GM18870 (cell line): ENCODE measurements around the gene KNOP1.
"Not testable (repeated sequence)": the region's sequence is repeated elsewhere in the genome, so short reads cannot be mapped to it uniquely, and the experiment has no call there.

Experiments used
- ATAC-seq: cut with Tn5 transposase; IDR thresholded peaks from one replicate; pipeline ENCODE4 v1.9.1; 2021; ENCODE audit warnings: moderate library complexity; ENCODE audit not compliant: unreplicated experiment

The KNOP1 gene

DNA sequence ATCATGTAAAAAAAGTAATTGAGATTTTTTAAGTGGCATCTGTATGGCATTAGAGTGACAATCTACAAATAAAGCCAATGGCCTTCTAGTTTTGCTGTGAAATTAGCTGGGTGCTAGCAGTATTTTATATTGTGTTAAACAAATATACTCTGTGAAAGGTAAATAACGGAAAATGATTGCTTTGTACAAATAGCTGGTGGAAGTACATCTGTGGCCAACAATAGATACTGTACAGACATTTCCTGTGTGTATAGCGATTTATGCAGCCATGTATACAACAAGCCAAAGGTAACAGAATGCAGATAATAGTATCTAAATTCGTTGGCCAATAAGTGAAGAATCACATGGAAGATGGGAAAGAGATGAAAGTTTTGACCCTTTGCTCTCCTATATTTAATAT is 26.6 kb upstream of the KNOP1 start:
- no peak for ATAC-seq

DNA sequence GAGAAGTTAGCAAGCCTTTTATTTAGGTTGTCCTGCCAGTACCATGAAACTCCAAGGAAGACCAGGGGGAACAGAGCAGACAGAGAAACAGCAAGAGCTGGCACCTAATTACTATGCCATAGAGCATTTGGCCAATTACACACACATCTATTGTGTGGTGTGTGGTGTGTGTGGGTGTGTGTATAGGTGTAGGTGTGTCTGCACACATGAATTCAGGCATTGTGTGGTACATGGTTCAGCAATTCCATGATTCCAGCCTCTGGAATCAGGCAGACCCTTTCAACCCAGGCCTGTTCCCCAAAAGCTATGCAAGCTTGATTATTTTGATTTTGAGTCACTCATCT is 25.8 kb upstream of the KNOP1 start:
- ATAC-seq, result no peak

DNA sequence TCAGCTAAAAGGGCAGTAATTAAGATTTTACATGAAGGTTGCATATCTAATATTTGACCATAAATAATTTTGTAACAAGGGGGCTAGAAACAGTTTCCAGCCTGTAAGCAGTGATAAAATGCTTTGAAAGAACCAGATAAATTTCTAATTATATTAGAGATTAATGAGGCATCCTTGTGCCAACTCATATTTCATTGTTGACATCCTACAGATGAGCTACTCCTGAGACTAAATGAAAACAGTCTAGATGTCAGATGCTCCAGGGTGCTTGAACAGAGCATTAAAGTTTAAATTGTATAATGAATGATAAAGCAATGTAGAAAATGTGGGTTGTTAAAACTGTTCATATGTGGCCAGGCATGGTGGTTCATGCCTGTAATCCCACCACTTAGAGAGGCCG is 23.3 kb upstream of the KNOP1 start:
- no peak for ATAC-seq

DNA sequence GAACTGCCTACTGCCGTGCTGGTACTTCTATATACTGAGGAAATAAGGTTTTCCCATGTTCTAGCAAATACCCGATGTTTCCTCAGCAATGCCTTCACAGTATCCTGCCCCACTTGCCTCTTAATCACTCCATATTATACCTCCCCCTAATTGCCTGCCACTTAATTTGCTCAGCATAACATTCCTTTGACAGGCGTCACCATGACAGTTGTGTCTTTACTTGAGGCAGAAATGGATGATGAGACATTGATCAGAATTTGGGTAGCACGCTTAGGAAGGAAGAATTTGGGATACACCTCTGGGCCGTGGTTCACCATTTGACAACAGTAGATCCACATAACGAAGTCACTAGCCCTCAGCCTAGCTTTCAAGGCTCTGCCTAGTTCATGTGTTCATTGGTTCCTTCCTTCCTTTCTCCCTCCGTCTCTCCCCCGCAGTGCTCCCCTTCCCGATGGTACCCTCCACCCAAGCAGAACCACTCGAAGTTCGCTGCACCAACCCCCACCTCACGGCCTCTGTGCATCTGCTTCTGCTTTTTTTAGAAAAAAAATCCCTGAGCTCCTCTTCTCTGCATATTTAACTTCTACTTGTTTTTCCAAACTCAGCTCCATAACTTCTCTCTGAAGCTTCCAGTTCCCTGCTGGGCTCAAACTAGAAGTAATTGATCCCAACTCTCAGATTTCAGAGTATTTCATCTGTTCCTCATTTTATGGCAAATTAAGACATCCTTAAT is 19.4 kb upstream of the KNOP1 start:
- no peak for ATAC-seq

DNA sequence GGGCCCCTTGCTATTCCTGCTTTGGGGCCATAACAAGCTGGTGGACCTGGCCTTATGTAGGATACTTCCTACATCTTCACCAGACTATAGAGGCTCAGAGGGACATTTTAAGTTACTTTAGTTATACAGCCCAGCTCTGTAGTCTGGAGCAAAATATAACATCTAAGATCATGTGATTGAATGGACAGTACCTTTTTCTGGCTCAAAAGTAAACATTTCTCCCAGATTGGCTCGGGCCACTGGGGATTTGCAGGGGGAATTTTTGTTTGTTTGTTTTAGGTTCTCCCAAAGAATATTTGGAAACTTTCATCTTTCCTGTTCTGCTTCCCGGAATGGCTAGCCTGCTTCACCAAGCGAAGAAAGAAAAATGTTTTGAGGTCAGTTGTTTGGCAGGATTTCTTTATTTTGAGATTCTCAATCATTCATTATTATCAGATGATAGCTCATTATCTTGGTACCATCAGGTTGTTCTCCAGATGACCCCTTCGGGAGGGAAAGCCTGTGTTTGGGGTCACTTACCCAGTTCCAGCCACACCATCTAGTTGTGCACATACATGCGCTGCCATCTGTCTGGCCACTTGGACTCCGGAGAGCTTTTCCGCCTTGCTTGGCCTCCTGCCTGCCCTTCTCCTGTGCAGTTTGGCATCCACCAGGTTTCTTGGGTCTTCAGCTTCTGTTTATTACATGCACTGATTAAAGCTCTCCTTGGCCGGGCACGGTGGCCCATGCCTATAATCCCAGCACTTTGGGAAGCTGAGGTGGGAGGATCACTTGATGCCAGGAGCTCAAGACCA is 17.2 kb upstream of the KNOP1 start:
- ATAC-seq, result no peak

DNA sequence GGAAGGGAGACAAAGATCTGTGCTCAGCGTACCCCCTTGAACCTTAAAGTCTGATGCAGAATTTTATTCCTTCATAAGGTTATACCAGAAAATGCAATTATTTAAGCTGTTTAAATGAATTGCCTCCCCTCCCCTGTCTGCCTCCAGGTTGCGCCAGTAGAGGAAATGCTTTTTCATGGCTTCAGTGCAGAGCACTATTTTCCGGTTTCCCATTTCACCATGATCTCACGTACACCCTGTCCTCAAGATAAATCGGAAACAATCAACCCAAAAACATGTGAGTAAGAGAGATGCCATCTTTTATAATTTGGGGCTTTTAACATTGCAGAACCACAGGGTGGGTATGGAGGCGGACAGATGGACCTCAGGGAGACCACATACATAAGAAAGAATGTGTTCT is 15.5 kb upstream of the KNOP1 start:
- no peak for ATAC-seq

DNA sequence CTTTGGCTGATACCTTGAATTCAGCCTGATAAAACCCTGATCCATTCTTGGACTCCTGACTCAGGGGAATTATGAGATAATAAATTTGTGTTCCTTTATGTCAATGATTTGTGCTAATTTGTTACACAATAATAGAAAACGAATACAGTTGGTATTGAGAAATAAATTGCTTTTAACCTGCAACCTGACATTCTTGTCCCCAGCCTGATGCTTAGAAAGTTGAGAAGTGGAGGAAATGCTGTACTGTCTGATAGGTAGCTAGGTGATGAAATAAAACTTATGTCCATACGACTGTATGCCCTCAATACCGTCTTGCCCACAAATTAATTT is 10.6 kb upstream of the KNOP1 start:
- ATAC-seq, result no peak

DNA sequence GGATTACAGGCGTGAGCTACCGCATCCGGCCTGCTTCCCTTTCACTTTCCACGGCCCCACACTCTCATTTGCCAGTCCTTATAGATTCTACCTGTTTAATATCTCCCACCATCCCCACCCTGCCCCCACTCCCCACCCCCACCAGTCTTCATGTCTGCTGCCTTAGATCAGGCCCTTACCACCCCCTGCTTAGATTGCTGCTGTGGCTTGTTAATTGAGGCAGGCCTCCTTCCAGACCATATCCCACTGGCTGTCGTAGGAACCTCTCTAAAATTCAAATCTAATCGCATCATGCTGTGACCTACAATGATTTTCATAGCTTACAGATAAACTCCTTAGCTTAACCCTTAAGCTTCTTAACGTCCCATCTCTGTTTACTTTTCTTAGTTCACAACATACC is 5.0 kb upstream of the KNOP1 start:
- no peak for ATAC-seq

DNA sequence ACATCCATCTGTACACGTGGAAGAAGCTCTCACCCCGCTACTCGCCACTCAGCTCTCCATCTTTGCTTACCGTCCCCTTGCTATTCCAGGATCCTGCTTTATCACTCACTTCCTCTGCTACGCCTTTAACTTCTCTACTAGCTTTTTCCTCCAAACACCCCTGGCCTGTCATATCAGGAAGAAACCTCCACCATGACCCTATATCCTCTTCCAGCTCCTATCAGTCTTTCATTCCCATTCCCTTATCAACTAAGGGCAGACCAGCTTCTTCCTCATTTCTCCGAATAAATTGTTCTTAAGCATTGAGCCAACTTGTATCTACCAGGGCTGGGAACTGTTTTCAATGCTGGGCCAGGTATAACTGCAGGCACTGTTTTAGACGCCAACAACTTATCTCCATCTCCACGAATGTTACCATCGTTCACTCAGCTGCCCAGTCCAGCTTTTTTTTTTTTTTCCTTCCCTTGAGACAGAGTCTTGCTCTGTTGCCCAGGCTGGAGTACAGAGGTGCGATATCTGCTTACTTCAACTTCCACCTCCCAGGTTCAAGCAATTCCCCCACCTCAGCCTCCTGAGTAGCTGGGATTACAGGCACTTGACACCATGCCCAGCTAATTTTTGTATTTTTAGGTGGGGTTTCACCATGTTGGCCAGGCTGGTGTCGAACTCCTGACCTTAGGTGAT is 4.4 kb upstream of the KNOP1 start:
- ATAC-seq, result no peak

DNA sequence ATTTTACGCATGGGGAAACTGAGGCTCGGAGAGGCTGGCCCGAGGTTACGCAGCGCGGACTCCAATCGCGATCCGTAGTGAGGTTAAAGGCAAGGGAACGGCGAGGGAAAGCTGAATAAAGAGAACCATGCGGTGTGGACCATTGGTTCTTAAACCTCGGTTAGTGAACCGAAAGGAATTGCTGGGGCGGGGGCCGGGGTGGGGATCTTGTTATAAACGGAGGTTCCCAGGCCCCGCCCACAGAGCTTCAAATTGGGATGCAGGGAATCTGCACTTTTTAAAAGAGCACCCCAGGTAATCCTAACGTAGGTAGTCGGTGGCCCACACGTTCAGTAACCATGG is 568 bp upstream of the KNOP1 start:
- ATAC-seq, result no peak

DNA sequence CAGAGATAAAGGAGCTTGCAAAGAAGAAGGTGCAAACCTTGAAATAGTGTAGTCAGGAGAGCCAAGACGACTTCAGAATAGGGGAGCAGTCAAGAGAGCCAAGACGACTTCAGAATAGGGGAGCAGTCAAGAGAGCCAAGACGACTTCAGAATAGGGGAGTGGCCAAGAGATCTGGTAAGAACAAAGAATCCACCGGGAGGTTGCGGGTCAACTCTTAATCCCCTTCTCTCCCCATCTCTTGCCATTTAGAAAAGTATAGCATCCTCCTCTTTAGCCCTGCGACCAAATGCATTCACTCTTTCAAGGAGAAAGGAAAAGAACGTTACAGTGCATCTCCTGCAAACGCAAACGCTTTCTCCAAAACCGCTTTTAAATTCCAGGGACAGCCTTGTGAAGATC is 713 bp downstream of the KNOP1 start:
- ATAC-seq, result no peak

DNA sequence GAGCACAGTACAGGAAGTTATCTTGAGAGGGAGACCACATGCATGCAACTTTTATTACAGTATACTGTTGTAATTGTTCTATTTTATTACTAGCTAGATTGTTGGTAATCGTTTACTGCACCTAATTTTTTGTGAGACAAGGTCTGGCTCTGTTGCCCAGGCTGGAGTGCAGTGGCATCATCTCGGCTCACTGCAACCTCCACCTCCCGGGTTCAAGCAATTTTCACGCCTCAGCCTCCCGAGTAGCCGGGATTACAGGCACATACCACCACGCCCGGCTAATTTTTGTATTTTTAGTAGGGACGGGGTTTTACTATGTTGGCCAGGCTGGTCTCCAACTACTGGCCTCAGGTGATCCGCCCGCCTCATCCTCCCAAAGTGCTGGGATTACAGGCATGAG is 1.3 kb downstream of the KNOP1 start:
- not testable (repeated sequence) for ATAC-seq

DNA sequence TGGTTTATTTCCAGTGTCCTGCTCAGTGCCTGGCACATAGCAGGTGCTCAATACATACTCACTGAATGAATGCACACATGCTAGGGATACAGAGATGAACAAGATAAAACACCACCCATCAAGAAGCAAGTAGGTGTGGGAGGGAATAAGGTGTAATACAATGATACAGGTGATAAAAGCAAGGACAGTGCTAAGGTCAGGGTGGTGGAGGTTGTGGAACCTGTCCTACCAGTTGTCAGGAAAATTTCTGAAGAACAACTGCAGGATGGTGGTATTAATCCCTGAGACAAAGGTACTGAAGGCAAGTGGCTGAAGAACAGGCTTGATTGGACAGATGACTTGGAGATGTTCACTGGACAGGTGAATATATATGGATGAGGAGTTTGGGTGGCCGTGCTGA is 1.8 kb downstream of the KNOP1 start:
- no peak for ATAC-seq

DNA sequence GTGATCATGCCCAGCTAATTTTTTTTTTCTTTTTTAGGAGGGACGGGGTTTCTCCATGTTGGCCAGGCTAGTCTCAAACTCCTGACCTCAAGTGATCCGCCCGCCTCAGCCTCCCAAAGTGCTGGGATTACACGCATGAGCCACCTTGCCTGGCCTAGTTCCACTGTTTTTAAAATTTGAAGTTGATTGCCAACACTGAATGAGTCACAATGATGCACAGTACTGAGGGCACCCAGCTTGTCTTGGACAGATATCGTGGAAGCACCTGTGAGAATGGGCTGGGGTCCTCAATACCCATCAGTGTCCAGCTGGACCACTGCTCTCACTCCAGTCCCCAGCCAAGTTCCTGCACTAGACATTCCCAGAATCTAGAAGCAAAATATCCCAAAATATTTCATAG is 2.5 kb downstream of the KNOP1 start:
- ATAC-seq, result no peak

DNA sequence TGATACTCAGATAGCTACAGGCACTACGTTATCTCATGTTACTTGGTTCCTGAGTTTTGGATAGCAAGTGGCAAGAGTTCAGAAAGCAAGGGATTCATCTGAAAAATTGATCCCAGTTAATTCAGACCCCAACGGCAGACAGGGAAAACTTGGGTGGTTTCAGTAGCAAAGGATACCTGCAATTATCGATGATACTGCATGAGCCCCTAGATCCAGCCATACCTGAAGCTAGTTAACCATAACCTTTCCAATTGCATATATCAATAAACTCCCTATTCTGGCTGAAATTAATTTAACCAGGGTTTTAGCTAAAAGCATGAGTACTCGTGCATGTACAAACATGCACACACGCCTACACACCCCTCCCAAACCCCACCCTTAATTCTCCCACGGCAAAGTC is 4.3 kb downstream of the KNOP1 start:
- no peak for ATAC-seq

DNA sequence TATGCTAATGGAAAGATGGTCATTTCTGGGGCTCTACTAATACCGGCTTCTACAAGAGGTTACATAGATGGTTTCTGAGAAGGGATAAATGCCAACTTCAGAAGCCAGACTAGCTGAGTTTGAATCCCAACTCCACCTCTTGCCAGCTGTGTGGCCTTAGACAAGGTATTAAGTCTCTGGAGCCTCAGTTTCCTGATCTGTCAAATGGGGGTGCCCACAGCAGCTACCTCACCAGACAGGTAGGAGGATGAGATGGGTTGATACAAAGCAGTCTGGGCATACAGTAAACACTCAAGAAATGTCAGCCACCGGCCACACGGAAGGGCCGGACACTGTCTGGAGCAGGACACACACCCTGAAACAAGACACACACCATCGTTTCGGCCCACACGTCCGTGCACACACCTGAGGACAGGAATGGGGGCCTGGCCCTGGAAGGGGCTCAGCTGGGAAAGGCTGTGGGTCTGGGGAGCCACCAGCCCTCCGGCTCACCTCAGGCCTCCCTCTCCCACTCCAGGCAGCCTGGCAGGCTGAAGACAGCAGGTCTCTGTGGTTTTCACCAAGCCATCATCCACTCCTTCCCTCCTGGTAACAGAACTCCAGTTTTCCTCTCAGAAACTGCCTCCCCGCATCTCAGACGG is 5.5 kb downstream of the KNOP1 start:
- ATAC-seq, result no peak

DNA sequence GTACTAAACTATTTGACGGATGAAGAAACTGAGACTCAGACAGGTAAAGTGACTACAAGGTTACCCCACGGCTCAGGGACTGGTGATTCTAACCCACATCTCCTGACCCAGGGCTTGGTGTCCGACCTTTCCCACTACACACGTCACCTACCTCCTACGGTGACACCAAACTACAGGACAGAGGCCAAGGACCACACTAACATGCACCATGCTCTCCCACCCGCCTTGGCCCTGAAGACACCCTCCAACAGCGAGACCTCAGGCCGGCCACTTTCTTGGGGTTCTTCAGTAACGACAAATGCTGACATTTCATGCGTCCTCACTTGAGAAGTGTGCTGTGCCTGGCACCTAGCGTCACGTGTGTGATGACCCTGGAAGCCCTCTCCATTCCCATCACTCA is 6.4 kb downstream of the KNOP1 start:
- no peak for ATAC-seq

DNA sequence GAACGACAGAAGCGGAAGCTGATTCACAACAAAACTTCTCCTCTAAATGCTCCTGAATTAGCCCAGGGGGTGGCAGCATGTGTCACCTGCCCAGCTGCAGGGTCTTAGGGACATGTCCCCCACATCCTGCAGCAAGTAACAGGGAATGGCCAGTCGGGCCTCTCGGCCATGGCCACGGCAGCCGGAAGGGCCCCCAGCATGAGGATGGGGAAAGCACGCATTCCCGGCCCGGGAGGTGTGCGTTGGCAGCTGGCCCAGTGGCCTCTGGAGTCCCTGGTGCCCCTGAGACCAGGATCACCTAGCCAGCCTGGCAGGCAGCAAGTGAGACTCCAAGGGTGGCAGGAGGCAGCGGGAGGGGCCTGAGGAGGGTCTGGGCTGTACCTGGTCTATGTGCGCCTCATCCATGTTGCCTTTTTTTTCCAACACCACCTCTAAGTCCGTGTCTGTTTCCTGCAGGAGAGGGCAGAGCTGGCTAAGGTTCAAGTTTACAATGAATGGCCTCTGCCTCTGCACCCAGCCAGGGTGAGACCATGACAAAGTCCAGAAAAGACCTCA is 7.0 kb downstream of the KNOP1 start:
- ATAC-seq, result no peak

DNA sequence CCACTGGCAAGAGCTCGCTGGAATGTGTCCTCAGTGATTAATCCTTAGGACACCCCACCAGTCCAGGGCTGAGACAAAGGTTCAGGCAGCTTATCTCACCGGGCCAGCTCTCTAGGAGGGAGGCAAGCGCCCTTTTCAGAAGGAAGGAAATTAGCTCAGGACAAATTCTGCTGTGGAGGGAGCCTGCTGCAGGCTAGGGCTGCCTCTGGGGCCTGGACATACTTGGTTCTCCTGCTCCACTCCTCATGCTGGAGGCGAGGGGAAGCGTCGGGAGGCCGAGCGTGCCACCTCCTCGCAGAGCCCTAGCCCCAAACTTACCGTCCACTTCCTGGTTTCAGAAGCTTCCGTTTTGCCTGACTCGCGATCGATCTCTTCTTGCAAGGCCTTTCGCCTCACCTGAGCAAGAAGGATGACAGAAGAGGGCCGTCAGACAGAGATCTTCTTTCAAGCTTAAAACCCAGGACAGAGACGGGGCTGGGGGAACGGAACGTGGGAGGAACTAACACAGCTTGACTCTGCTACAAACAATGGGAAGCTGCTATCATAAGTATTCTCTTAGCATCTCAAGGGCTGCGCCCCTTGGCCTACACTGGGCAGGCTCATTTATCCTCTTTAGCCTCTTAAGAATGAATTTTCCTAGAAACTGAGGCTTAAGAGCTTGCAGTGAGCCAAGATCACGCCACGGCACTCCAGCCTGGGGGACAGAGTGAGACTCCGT is 7.7 kb downstream of the KNOP1 start:
- ATAC-seq, result no peak

DNA sequence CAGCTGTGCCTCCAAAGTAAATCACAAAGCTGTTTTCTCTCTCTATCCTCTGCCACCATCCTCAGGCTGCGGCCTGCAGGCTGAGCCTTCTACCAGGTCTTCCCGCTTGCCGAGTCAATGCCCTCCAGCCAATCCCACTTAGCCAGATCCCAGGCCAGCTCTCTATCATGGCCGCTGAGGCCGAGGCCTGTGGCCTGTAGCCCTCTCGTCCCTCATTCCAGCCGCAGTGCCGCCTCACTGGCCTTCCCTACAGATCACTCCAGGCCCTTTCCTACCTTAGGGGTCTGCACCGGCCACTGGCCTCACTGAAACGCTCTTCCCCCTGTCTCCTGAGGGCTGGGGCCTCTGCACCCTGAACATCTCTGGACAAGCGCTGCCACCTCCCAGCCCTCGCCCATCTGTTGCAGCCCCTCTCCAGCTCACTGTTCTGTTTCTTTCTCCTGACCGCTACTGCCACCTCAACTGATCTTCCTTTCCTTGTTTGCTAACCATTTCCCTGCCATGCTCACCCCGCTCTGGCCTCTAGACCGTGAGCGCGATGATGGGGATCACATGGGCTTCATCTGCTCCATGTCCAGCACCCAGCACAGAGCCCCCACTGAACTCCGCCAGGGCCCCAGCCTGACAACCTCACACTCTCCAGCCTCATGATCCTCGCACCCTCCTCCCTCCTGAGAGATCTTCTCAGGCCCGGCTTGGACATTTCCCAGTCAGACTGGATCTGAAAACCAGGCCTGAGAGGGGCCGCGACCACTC is 8.5 kb downstream of the KNOP1 start:
- ATAC-seq, result no peak
